SJSA1 (cell line): ENCODE data around the gene WDR59. TPM values are rescaled to one million over a fixed set of nuclear protein-coding genes. Genes with fewer than 3 reads are reported as not detected.

Experiments
- DNase-seq, 2 experiments: peaks; one replicate each; pipeline ENCODE4 v3.0.0-alpha.2; 2015 to 2020; ENCODE audit warnings: low spot score in 2 of 2, low read depth in 1 of 2
- H3K27ac ChIP-seq: fragments of 250-450 bp; sonication (Bioruptor Pico); 2 replicates; pipeline ENCODE4 v1.5.1; 2020; ENCODE audit warnings: mild to moderate bottlenecking, moderate library complexity
- H3K27me3 ChIP-seq: fragments of 250-450 bp; sonication (Bioruptor Pico); replicated peaks from 2 replicates; pipeline ENCODE4 v1.5.1; 2020; ENCODE audit warnings: mild to moderate bottlenecking, moderate library complexity
- H3K36me3 ChIP-seq: fragments of 250-450 bp; sonication (Bioruptor Pico); 2 replicates; pipeline ENCODE4 v1.5.1; 2020; ENCODE audit warnings: mild to moderate bottlenecking
- H3K4me1 ChIP-seq: fragments of 250-450 bp; sonication (Bioruptor Pico); replicated peaks from 2 replicates; pipeline ENCODE4 v1.6.1; 2021; ENCODE audit warnings: mild to moderate bottlenecking
- H3K4me3 ChIP-seq: fragments of 250-450 bp; sonication (Bioruptor Pico); 2 replicates; pipeline ENCODE4 v1.5.1; 2020; ENCODE audit warnings: mild to moderate bottlenecking
- H3K9me3 ChIP-seq: fragments of 250-450 bp; sonication (Bioruptor Pico); replicated peaks from 2 replicates; pipeline ENCODE4 v1.5.1; 2020; ENCODE audit warnings: mild to moderate bottlenecking
- total RNA-seq: library from RNA; depleted of rRNA; stranded (reverse); fragments of >200 nt; shearing (Covaris generic); gene quantifications from 2 replicates; pipeline ENCODE4 v1.2.3, GENCODE V29; 2014; rRNA removed

Gene WDR59
- total RNA-seq, 1 experiment from 2014 or later: 10.0 TPM

DNA sequence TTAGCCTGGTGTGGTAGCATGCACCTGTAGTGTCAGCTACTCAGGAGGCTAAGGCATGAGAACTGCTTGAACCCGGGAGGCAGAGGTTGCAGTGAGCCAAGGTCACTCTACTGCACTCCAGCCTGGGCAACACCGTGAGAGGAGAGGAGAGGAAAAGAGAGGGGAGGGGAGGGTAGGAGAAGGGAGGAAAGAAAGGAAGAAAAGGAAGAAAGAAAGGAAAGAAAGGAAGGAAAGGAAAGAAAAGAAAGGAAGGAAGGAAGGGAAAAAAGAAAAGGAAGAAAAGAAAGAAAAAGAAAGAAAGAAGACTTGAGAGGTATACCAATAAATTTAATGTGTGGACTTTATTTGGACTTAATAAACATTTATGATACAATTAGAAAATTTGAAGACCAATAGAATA is 143.5 kb downstream of the WDR59 start:
- no peaks in the 10 kb centered on the region for H3K4me1 ChIP-seq
- no peak overlapping the region for H3K27ac ChIP-seq
- no peak for DNase-seq
- H3K27me3 ChIP-seq: peaks cover 7% of the 10 kb centered on the region
- H3K36me3 ChIP-seq: no peaks in the 10 kb centered on the region
- H3K9me3 ChIP-seq: no peaks in the 10 kb centered on the region
- H3K4me3 ChIP-seq: no peak overlapping the region

DNA sequence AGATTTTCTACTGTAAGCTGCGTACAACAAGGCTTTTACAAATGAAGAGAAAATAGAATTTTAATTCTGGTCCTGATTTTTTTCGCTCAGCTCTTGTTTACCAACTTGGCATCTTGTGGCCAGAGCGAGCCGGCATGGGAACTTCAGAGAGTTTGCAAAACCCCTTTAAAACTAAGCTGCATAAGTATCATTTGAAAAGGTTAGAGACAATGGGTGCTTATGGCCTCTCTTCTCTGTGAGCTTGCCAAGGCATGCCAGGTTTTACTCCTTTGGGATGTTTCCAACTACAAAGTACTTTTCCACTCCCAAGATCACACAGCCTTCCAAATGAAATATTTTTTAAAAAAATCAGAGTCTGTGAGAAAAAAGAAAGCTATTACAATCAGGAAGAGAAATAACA is 147.9 kb downstream of the WDR59 start:
- no peaks in the 10 kb centered on the region for H3K36me3 ChIP-seq
- H3K9me3 ChIP-seq: no peaks in the 10 kb centered on the region
- H3K27ac ChIP-seq: no peak overlapping the region
- H3K4me3 ChIP-seq: no peak overlapping the region
- H3K4me1 ChIP-seq: no peaks in the 10 kb centered on the region
- peaks cover 4% of the 10 kb centered on the region; the same call in 1 of the 2 replicates for H3K27me3 ChIP-seq
- DNase-seq: no peak

GRCh38 chr16:74836111-74836671 is 148.7 kb downstream of the WDR59 start:
- no peaks in the 10 kb centered on the region; the same call in 1 of the 2 replicates for H3K27me3 ChIP-seq
- H3K36me3 ChIP-seq: no peaks in the 10 kb centered on the region
- no peaks in the 10 kb centered on the region for H3K9me3 ChIP-seq
- H3K4me3 ChIP-seq: no peak overlapping the region
- H3K27ac ChIP-seq: no peak overlapping the region
- no peaks in the 10 kb centered on the region for H3K4me1 ChIP-seq
- no peak for DNase-seq

GRCh38 chr16:74832228-74832627 is 152.7 kb downstream of the WDR59 start:
- Histone ChIP-seq H3K4me3 (no peak overlapping the region), H3K27me3 (peaks cover 4% of the 10 kb centered on the region; the same call in 1 of the 2 replicates), H3K4me1 (no peaks in the 10 kb centered on the region), H3K36me3 (no peaks in the 10 kb centered on the region), H3K27ac (no peak overlapping the region), H3K9me3 (no peaks in the 10 kb centered on the region)
- DNase-seq: no peak

DNA sequence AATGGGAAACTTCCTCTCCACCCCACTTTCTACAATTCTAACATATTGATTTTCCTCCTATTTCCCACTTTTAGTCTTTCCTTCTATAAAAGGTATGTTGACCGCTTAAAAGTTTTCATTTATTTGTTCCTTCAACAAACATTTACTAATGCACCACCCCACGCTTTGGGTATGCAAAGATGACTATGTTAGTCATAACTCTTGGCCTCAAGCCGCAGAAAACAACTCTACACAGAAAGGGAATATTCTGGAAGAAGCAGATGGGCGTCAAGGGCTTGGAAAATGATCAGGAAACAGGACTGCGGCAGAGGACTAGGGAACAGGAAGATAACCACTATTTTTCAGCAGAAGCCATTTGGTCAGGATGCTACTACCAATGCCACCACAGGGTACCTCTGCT is 153.5 kb downstream of the WDR59 start:
- Histone ChIP-seq H3K9me3 (no peaks in the 10 kb centered on the region), H3K36me3 (no peaks in the 10 kb centered on the region), H3K4me3 (no peak overlapping the region), H3K27me3 (peaks cover 4% of the 10 kb centered on the region; the same call in 1 of the 2 replicates), H3K27ac (no peak overlapping the region), H3K4me1 (no peaks in the 10 kb centered on the region)
- DNase-seq: no peak

DNA sequence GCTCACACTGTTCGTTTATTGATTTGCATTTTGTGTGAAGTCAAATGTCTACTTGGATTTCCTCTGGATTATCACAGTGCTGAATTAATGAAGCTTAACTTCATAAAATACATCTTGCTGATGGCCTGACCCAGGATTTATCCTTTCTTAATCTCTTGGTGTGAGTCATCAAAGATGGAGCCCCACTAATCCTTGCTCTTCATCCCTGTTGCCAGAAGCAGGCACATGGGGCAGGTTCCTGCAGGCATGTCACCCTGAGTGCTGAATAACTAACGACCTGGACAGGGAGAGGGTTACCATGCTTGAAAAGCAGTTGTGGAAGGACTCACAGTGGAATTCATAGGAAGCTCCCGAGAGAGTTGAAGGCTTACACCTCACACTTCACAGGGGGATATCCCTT is 154.3 kb downstream of the WDR59 start:
- Histone ChIP-seq H3K9me3 (no peaks in the 10 kb centered on the region), H3K4me3 (no peak overlapping the region), H3K27me3 (peaks cover 4% of the 10 kb centered on the region; the same call in 1 of the 2 replicates), H3K4me1 (no peaks in the 10 kb centered on the region), H3K27ac (no peak overlapping the region), H3K36me3 (no peaks in the 10 kb centered on the region)
- DNase-seq: no peak

DNA sequence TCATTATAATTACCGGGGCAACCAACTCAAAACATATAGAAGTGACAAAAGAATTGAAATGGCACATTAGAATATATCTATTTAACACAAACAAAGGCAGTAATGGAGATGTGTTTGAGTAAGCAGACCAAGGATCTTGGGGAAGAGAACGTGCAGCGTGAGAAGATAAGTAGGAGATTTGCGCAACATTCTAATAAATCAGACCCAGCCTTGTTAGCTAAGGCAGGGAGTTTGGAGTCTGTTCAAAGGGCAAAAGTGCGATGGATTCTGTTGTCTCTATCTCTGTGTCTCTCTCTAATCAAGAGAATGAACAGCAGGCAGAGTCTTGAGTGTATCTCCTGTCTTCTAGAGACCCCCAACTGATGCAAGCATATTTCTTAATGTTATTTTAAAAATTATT is 155.3 kb downstream of the WDR59 start:
- no peak for DNase-seq
- Histone ChIP-seq H3K4me3 (no peak overlapping the region), H3K27me3 (peaks cover 4% of the 10 kb centered on the region; the same call in 1 of the 2 replicates), H3K27ac (no peak overlapping the region), H3K4me1 (no peaks in the 10 kb centered on the region), H3K9me3 (no peaks in the 10 kb centered on the region), H3K36me3 (no peaks in the 10 kb centered on the region)

- H3K4me1 ChIP-seq: no peaks in the 10 kb centered on the region
- no peak for DNase-seq
- no peaks in the 10 kb centered on the region for H3K9me3 ChIP-seq
- H3K27ac ChIP-seq: no peak overlapping the region
- peaks cover 4% of the 10 kb centered on the region; the same call in 1 of the 2 replicates for H3K27me3 ChIP-seq
- H3K36me3 ChIP-seq: no peaks in the 10 kb centered on the region
- H3K4me3 ChIP-seq: no peak overlapping the region
Measured at GRCh38 chr16:74825941-74826340, 159.0 kb downstream of the WDR59 start.

- Histone ChIP-seq H3K4me1 (no peaks in the 10 kb centered on the region), H3K36me3 (no peaks in the 10 kb centered on the region), H3K9me3 (no peaks in the 10 kb centered on the region), H3K27me3 (peaks cover 4% of the 10 kb centered on the region; the same call in 1 of the 2 replicates), H3K4me3 (no peak overlapping the region), H3K27ac (no peak overlapping the region)
- DNase-seq: no peak
Measured at GRCh38 chr16:74825016-74825415, 159.9 kb downstream of the WDR59 start.

Other genes starting within 250 kb of the WDR59 start
- not detected in 2 replicates for gene FA2H, start 210.3 kb downstream of the WDR59 start, total RNA-seq
- gene ZNRF1, start 13.9 kb upstream of the WDR59 start, total RNA-seq: 20.7 and 27.2 TPM in 2 replicates
- gene LDHD, start 131.7 kb upstream of the WDR59 start, total RNA-seq: 0.06 and 0.24 TPM in 2 replicates
- gene ZFP1, start 163.4 kb upstream of the WDR59 start, total RNA-seq: 13.9 and 18.4 TPM in 2 replicates
- gene CTRB2, start 222.0 kb upstream of the WDR59 start, total RNA-seq: not detected in 2 replicates
- gene CTRB1, start 233.9 kb upstream of the WDR59 start, total RNA-seq: not detected in 2 replicates